Endothelial cell (in vitro differentiated cells): ENCODE measurements around the gene TNFRSF1B. TPM values are rescaled to one million over a fixed set of nuclear protein-coding genes. Genes with fewer than 3 reads are reported as not detected.

ENCODE experiments used
- DNase-seq: peaks from one replicate; pipeline ENCODE4 v3.0.0; 2021; ENCODE audit warnings: low spot score
- H3K27ac Mint-ChIP-seq: one replicate; pipeline ENCODE4 v1.8.0; 2021; ENCODE audit warnings: mixed read lengths, inconsistent platforms; ENCODE audit not compliant: unreplicated experiment
- H3K27me3 Mint-ChIP-seq: one replicate; pipeline ENCODE4 v1.8.0; 2021; ENCODE audit warnings: mild to moderate bottlenecking, moderate library complexity, mixed read lengths, inconsistent platforms; ENCODE audit not compliant: unreplicated experiment
- H3K36me3 Mint-ChIP-seq: one replicate; pipeline ENCODE4 v1.8.0; 2021; ENCODE audit warnings: mild to moderate bottlenecking, low read depth, mixed read lengths, inconsistent platforms; ENCODE audit not compliant: unreplicated experiment
- H3K4me1 Mint-ChIP-seq: one replicate; pipeline ENCODE4 v1.8.0; 2021; ENCODE audit warnings: mild to moderate bottlenecking, mixed read lengths, inconsistent platforms; ENCODE audit not compliant: unreplicated experiment
- H3K4me3 Mint-ChIP-seq: one replicate; pipeline ENCODE4 v1.8.0; 2021; ENCODE audit warnings: mild to moderate bottlenecking, mixed read lengths, inconsistent platforms; ENCODE audit not compliant: unreplicated experiment
- H3K9me3 Mint-ChIP-seq: one replicate; pipeline ENCODE4 v1.8.0; 2021; ENCODE audit warnings: mixed read lengths, inconsistent platforms; ENCODE audit not compliant: unreplicated experiment
- CTCF ChIP-seq: fragments of 200-600 bp; sonication (generic); IDR thresholded peaks from one replicate; pipeline ENCODE4 v1.5.0; 2021; ENCODE audit warnings: antibody characterized with exemption; ENCODE audit not compliant: unreplicated experiment
- total RNA-seq: library from RNA; stranded (reverse); fragmentation: NEBNext Ultra II Directional; extraction: Animal tissue kit (Norgen Biotek cat#: 25700); gene quantifications from one replicate; pipeline ENCODE4 v1.2.1, GENCODE V29; 2021; ENCODE audit not compliant: unreplicated experiment

Gene TNFRSF1B
- total RNA-seq, 1 donor from 2014 or later: 142 TPM

DNA sequence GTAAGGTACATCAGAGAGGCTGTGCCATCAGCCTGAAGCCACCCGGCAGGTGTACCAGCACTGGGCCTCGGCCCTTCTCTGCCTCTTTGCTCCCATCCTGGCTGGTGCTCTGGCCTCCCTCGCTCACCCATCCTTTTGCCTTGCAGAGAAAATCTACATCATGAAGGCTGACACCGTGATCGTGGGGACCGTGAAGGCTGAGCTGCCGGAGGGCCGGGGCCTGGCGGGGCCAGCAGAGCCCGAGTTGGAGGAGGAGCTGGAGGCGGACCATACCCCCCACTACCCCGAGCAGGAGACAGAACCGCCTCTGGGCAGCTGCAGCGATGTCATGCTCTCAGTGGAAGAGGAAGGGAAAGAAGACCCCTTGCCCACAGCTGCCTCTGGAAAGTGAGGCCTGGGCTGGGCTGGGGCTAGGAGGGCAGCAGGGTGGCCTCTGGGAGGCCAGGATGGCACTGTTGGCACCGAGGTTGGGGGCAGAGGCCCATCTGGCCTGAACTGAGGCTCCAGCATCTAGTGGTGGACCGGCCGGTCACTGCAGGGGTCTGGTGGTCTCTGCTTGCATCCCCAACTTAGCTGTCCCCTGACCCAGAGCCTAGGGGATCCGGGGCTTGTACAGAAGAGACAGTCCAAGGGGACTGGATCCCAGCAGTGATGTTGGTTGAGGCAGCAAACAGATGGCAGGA is 24.5 kb upstream of the TNFRSF1B start:
- no peak overlapping the region for H3K27ac Mint-ChIP-seq
- peaks cover 32% of the 10 kb centered on the region for H3K4me1 Mint-ChIP-seq
- H3K27me3 Mint-ChIP-seq: peaks cover 10% of the 10 kb centered on the region
- H3K9me3 Mint-ChIP-seq: no peaks in the 10 kb centered on the region
- no peak overlapping the region for H3K4me3 Mint-ChIP-seq
- DNase-seq: no peak
- H3K36me3 Mint-ChIP-seq: no peaks in the 10 kb centered on the region
- TF ChIP-seq CTCF: no peak

GRCh38 chr1:12142891-12143630 is 23.7 kb upstream of the TNFRSF1B start:
- Mint-ChIP-seq H3K4me1 (peaks cover 39% of the 10 kb centered on the region), H3K9me3 (no peaks in the 10 kb centered on the region), H3K4me3 (no peak overlapping the region), H3K36me3 (no peaks in the 10 kb centered on the region), H3K27ac (no peak overlapping the region), H3K27me3 (peaks cover 10% of the 10 kb centered on the region)
- no peak for DNase-seq
- no peak for TF ChIP-seq CTCF

GRCh38 chr1:12143631-12144155 is 23.1 kb upstream of the TNFRSF1B start:
- peaks cover 10% of the 10 kb centered on the region for H3K27me3 Mint-ChIP-seq
- H3K9me3 Mint-ChIP-seq: no peaks in the 10 kb centered on the region
- TF ChIP-seq CTCF: no peak
- peak overlapping the region; percentile 48 for H3K27ac Mint-ChIP-seq
- H3K4me3 Mint-ChIP-seq: no peak overlapping the region
- H3K4me1 Mint-ChIP-seq: peaks cover 45% of the 10 kb centered on the region
- DNase-seq: no peak
- no peaks in the 10 kb centered on the region for H3K36me3 Mint-ChIP-seq

DNA sequence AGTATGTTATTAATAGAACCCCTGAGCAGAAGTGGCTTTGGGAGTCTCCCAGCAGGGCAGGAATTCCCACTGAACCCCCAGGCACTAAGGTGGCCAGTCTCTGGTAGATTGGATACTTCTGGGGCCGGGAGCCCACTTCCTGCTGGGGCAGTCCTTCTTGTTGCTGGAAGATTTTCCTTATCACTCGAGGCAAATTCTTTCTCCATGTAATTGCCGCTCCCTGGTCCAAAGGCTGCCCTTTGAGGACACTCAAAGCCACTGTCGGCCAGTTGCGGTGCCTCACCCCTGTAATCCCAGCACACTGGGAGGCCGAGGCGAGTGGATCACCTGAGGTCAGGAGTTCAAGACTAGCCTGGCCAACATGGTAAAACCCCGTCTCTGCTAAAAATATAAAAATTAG is 22.6 kb upstream of the TNFRSF1B start:
- Mint-ChIP-seq H3K27me3 (peaks cover 14% of the 10 kb centered on the region), H3K36me3 (no peaks in the 10 kb centered on the region), H3K4me3 (no peak overlapping the region), H3K9me3 (no peaks in the 10 kb centered on the region), H3K4me1 (peaks cover 51% of the 10 kb centered on the region), H3K27ac (peak overlapping the region; percentile 48)
- TF ChIP-seq CTCF: no peak
- DNase-seq: no peak

GRCh38 chr1:12144969-12145368 is 21.8 kb upstream of the TNFRSF1B start:
- TF ChIP-seq CTCF: no peak
- Mint-ChIP-seq H3K9me3 (no peaks in the 10 kb centered on the region), H3K4me1 (peaks cover 54% of the 10 kb centered on the region), H3K27me3 (peaks cover 14% of the 10 kb centered on the region), H3K27ac (no peak overlapping the region), H3K4me3 (no peak overlapping the region), H3K36me3 (no peaks in the 10 kb centered on the region)
- DNase-seq: no peak
